H9 (cell line): ENCODE data around the gene ACAP1. TPM values are rescaled to one million over a fixed set of nuclear protein-coding genes. Genes with fewer than 3 reads are reported as not detected.

Experiments
- DNase-seq: peaks from one replicate; pipeline ENCODE4 v3.0.0-alpha.2; 2017
- H2AFZ ChIP-seq: one replicate; pipeline ENCODE4 v1.6.1; 2013; ENCODE audit warnings: mild to moderate bottlenecking, low read length, control low read depth, moderate library complexity
- H2AK5ac ChIP-seq: 2 replicates; pipeline ENCODE4 v1.6.1; 2013; ENCODE audit warnings: low read length, control low read depth, mixed read lengths; ENCODE audit not compliant: insufficient read length
- H2BK120ac ChIP-seq: one replicate; pipeline ENCODE4 v1.6.1; 2013; ENCODE audit warnings: low read depth, mild to moderate bottlenecking, low read length, control low read depth, inconsistent platforms; ENCODE audit not compliant: poor library complexity, severe bottlenecking
- H2BK12ac ChIP-seq: 2 replicates; pipeline ENCODE4 v1.6.1; 2013; ENCODE audit warnings: low read length, control low read depth, mixed read lengths, low read depth; ENCODE audit not compliant: insufficient read length
- H2BK15ac ChIP-seq: 2 replicates; pipeline ENCODE4 v1.6.1; 2013; ENCODE audit warnings: low read depth, low read length, control low read depth
- H2BK20ac ChIP-seq: one replicate; pipeline ENCODE4 v1.6.1; 2013; ENCODE audit warnings: low read depth, mild to moderate bottlenecking, low read length, control low read depth, inconsistent platforms; ENCODE audit not compliant: poor library complexity, severe bottlenecking
- H2BK5ac ChIP-seq: 2 replicates; pipeline ENCODE4 v1.6.1; 2013; ENCODE audit warnings: low read length, control low read depth, mixed read lengths; ENCODE audit not compliant: insufficient read length
- H3K14ac ChIP-seq: 2 replicates; pipeline ENCODE4 v1.6.1; 2013; ENCODE audit warnings: low read length, control low read depth; ENCODE audit not compliant: insufficient read depth
- H3K18ac ChIP-seq: 2 replicates; pipeline ENCODE4 v1.6.1; 2013; ENCODE audit warnings: low read depth, mild to moderate bottlenecking, mixed read lengths, low read length, control low read depth; ENCODE audit not compliant: insufficient read length
- H3K23ac ChIP-seq: 2 replicates; pipeline ENCODE4 v1.6.1; 2013; ENCODE audit warnings: low read length, control low read depth, mixed read lengths, low read depth; ENCODE audit not compliant: insufficient read length
- H3K23me2 ChIP-seq: 2 replicates; pipeline ENCODE4 v1.6.1; 2013; ENCODE audit warnings: low read depth, mild to moderate bottlenecking, mixed read lengths, low read length, control low read depth; ENCODE audit not compliant: insufficient read length, poor library complexity, severe bottlenecking
- H3K27ac ChIP-seq: 2 replicates; pipeline ENCODE4 v1.5.1; 2013; ENCODE audit warnings: low read length, control low read depth, mixed read lengths, low read depth; ENCODE audit not compliant: insufficient read length
- H3K27me3 ChIP-seq: 2 replicates; pipeline ENCODE4 v1.6.1; 2013; ENCODE audit warnings: low read length, control low read depth, inconsistent platforms; ENCODE audit not compliant: insufficient read depth
- H3K4ac ChIP-seq: 2 replicates; pipeline ENCODE4 v1.6.1; 2013; ENCODE audit warnings: low read depth, mild to moderate bottlenecking, control low read depth, inconsistent platforms, low read length, moderate library complexity
- H3K4me1 ChIP-seq: 2 replicates; pipeline ENCODE4 v1.6.1; 2013; ENCODE audit warnings: low read length, control low read depth, inconsistent platforms; ENCODE audit not compliant: insufficient read depth
- H3K4me2 ChIP-seq: 2 replicates; pipeline ENCODE4 v1.6.1; 2013; ENCODE audit warnings: low read length, control low read depth, mixed read lengths; ENCODE audit not compliant: insufficient read length, insufficient read depth
- H3K56ac ChIP-seq: 2 replicates; pipeline ENCODE4 v1.6.1; 2013; ENCODE audit warnings: low read depth, mild to moderate bottlenecking, mixed read lengths, low read length, control low read depth; ENCODE audit not compliant: insufficient read length
- H3K79me1 ChIP-seq: 2 replicates; pipeline ENCODE4 v1.6.1; 2013; ENCODE audit warnings: low read depth, mild to moderate bottlenecking, moderate library complexity, low read length, control low read depth, inconsistent platforms; ENCODE audit not compliant: insufficient read depth, poor library complexity, severe bottlenecking
- H3K79me2 ChIP-seq: 2 replicates; pipeline ENCODE4 v1.6.1; 2013; ENCODE audit warnings: low read length, control low read depth, inconsistent platforms; ENCODE audit not compliant: insufficient read depth
- H3K9ac ChIP-seq: 2 replicates; pipeline ENCODE4 v1.6.1; 2013; ENCODE audit warnings: low read length, control low read depth, mixed read lengths; ENCODE audit not compliant: insufficient read length; ENCODE audit errors: extremely low read depth
- H3K9me3 ChIP-seq: one replicate; pipeline ENCODE4 v1.6.1; 2013; ENCODE audit warnings: low read depth, low read length, inconsistent platforms; ENCODE audit not compliant: control insufficient read depth
- H3T11ph ChIP-seq: one replicate; pipeline ENCODE4 v1.6.1; 2013; ENCODE audit warnings: mild to moderate bottlenecking, low read length, control low read depth, inconsistent platforms
- H4K20me1 ChIP-seq: one replicate; pipeline ENCODE4 v1.6.1; 2013; ENCODE audit not compliant: control insufficient read depth, insufficient read length, insufficient read depth
- H4K5ac ChIP-seq: 2 replicates; pipeline ENCODE4 v1.6.1; 2013; ENCODE audit warnings: low read depth, mild to moderate bottlenecking, mixed read lengths, low read length, control low read depth; ENCODE audit not compliant: insufficient read length
- H4K8ac ChIP-seq: replicated peaks from 2 replicates; pipeline ENCODE4 v1.6.1; 2013; ENCODE audit warnings: low read length, control low read depth, mixed read lengths, low read depth; ENCODE audit not compliant: insufficient read length
- H4K91ac ChIP-seq: 2 replicates; pipeline ENCODE4 v1.6.1; 2013; ENCODE audit warnings: low read depth, mild to moderate bottlenecking, moderate library complexity, mixed read lengths, low read length, control low read depth; ENCODE audit not compliant: insufficient read length
- H3K27ac Mint-ChIP-seq, 3 experiments: 2 replicates in 2 of 3; 3 replicates in 1 of 3; pipeline ENCODE4 v1.8.0; 2020 to 2021; ENCODE audit warnings: mixed read lengths in 3 of 3, mild to moderate bottlenecking in 1 of 3, moderate library complexity in 1 of 3
- H3K27me3 Mint-ChIP-seq: 2 replicates; pipeline ENCODE4 v1.8.0; 2021; ENCODE audit warnings: low read depth, mild to moderate bottlenecking, moderate library complexity, mixed read lengths
- H3K36me3 Mint-ChIP-seq, 3 experiments: 2 replicates in 2 of 3; 3 replicates in 1 of 3; pipeline ENCODE4 v1.8.0; 2020 to 2021; ENCODE audit warnings: low read depth in 3 of 3, mixed read lengths in 3 of 3; ENCODE audit not compliant: insufficient read depth in 1 of 3
- H3K4me1 Mint-ChIP-seq, 2 experiments: 2 replicates each; pipeline ENCODE4 v1.8.0; 2020; ENCODE audit warnings: mixed read lengths in 2 of 2
- H3K4me3 Mint-ChIP-seq, 2 experiments: 2 replicates in 1 of 2; 3 replicates in 1 of 2; pipeline ENCODE4 v1.8.0; 2020 to 2021; ENCODE audit warnings: mild to moderate bottlenecking in 2 of 2, mixed read lengths in 2 of 2, moderate library complexity in 1 of 2
- H3K9me3 Mint-ChIP-seq, 2 experiments: 2 replicates in 1 of 2; 3 replicates in 1 of 2; pipeline ENCODE4 v1.8.0; 2020; ENCODE audit warnings: mild to moderate bottlenecking in 2 of 2, mixed read lengths in 2 of 2, moderate library complexity in 1 of 2
- WGBS: extraction: QIAGEN DNeasy Blood & Tissue Kit; methylation state at CpG from one replicate; pipeline ENCODE4 v1.1.7; 2013; ENCODE audit warnings: missing lambda C conversion rate, low lambda C conversion rate, mixed read lengths; ENCODE audit not compliant: insufficient read length; ENCODE audit errors: extremely low coverage; 5-methylcytosine and 5-hydroxymethylcytosine counted together
- total RNA-seq: library from RNA; stranded (reverse); gene quantifications from 2 replicates; pipeline ENCODE4 v1.2.1, GENCODE V29; 2021
- TF ChIP-seq, protein P1 (sequence below): fragments of 200-600 bp; sonication (generic); conservative IDR thresholded peaks from 3 replicates; pipeline ENCODE4 v1.8.0; 2021; ENCODE audit warnings: antibody characterized with exemption, mild to moderate bottlenecking

Gene ACAP1
- total RNA-seq, 1 experiment from 2014 or later: 18.2 TPM

DNA sequence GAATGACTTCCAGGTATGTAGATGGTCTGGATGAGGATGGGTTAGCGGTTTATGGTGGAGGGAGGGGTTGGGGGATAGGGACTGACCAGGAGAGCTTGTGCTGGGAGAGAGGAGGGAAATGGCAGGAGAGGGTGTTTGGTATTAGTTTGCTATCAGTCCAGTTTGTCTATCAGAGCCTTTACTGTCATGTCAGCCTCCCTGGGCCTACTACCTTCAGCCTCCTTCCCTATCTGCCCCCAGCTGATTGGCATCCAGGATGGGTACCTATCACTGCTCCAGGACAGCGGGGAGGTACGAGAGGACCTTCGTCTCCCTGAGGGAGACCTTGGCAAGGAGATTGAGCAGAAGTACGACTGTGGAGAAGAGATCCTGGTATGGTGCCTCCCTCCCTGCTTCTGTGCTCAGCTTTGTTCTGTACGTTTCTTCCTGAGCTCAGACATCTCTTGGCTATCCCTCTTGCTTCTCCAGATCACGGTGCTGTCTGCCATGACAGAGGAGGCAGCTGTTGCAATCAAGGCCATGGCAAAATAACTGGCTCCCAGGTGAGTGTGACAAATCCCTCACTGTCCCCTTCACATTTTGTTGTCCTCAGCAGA is 25.1 kb upstream of the ACAP1 start:
- H2BK12ac ChIP-seq: no peak overlapping the region
- no peak overlapping the region for H2BK20ac ChIP-seq
- no peak overlapping the region for H3T11ph ChIP-seq
- H3K9me3 ChIP-seq: no peaks in the 10 kb centered on the region
- H4K8ac ChIP-seq: no peak overlapping the region
- no peak overlapping the region for H2BK15ac ChIP-seq
- no peak overlapping the region for H2BK120ac ChIP-seq
- H3K23me2 ChIP-seq: peaks cover 19% of the 10 kb centered on the region
- H3K79me2 ChIP-seq: peaks cover 21% of the 10 kb centered on the region
- peaks cover 2% of the 10 kb centered on the region; the same call in 1 of the 2 replicates for H3K4me1 ChIP-seq
- H4K20me1 ChIP-seq: no peaks in the 10 kb centered on the region
- H3K27me3 ChIP-seq: no peaks in the 10 kb centered on the region
- no peak overlapping the region for H3K23ac ChIP-seq
- no peak overlapping the region for H3K27ac ChIP-seq
- H2BK5ac ChIP-seq: no peak overlapping the region
- H4K5ac ChIP-seq: no peak overlapping the region
- TF ChIP-seq, protein P1, sequence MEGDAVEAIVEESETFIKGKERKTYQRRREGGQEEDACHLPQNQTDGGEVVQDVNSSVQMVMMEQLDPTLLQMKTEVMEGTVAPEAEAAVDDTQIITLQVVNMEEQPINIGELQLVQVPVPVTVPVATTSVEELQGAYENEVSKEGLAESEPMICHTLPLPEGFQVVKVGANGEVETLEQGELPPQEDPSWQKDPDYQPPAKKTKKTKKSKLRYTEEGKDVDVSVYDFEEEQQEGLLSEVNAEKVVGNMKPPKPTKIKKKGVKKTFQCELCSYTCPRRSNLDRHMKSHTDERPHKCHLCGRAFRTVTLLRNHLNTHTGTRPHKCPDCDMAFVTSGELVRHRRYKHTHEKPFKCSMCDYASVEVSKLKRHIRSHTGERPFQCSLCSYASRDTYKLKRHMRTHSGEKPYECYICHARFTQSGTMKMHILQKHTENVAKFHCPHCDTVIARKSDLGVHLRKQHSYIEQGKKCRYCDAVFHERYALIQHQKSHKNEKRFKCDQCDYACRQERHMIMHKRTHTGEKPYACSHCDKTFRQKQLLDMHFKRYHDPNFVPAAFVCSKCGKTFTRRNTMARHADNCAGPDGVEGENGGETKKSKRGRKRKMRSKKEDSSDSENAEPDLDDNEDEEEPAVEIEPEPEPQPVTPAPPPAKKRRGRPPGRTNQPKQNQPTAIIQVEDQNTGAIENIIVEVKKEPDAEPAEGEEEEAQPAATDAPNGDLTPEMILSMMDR: no peak
- no peak overlapping the region for H2AFZ ChIP-seq
- H3K4ac ChIP-seq: no peak overlapping the region
- H3K18ac ChIP-seq: no peak overlapping the region
- DNase-seq: no peak
- WGBS: no CpG with 5 or more reads among the region's 7 CpGs
- no peak overlapping the region for H3K14ac ChIP-seq
- H3K56ac ChIP-seq: no peak overlapping the region
- no peak overlapping the region for H3K4me2 ChIP-seq
- no peak overlapping the region for H3K9ac ChIP-seq
- Mint-ChIP-seq H3K9me3 (peaks cover 0 to 3% of the 10 kb centered on the region in 2 experiments; a peak in 1 of 5 replicates), H3K4me1 (peaks cover 39 to 41% of the 10 kb centered on the region in 2 experiments), H3K4me3 (no peak overlapping the region; a peak in 1 of 5 replicates), H3K27me3 (no peaks in the 10 kb centered on the region; the same call in none of the 2 replicates), H3K36me3 (peaks cover 47 to 65% (median 57%) of the 10 kb centered on the region in 3 experiments), H3K27ac (peak overlapping the region in 2 of 3 experiments; percentile 52 to 57; a peak in 3 of 7 replicates)
- H3K79me1 ChIP-seq: no peaks in the 10 kb centered on the region
- H2AK5ac ChIP-seq: no peak overlapping the region
- no peak overlapping the region for H4K91ac ChIP-seq
